Neural cell (in vitro differentiated cells): ENCODE measurements around the gene SKOR2.

Source experiments
- CTCF ChIP-seq: fragments of 450-650 bp; IDR thresholded peaks from 2 replicates; pipeline ENCODE4 v1.5.1; 2014; ENCODE audit warnings: antibody characterized with exemption, mild to moderate bottlenecking, moderate library complexity; ENCODE audit not compliant: poor library complexity, severe bottlenecking
- EP300 ChIP-seq: fragments of 450-650 bp; conservative IDR thresholded peaks from 2 replicates; pipeline ENCODE4 v1.6.1; 2014; ENCODE audit warnings: antibody characterized with exemption, mild to moderate bottlenecking, moderate library complexity; ENCODE audit not compliant: poor library complexity, severe bottlenecking
- EZH2 ChIP-seq: fragments of 200-600, 300-800 bp; shearing (Covaris generic), sonication (generic); IDR thresholded peaks from 2 replicates; pipeline ENCODE4 v1.6.1; 2014; ENCODE audit warnings: antibody characterized with exemption, low read length, borderline replicate concordance, mild to moderate bottlenecking; ENCODE audit not compliant: insufficient read depth, poor library complexity, severe bottlenecking
- POLR2AphosphoS5 ChIP-seq: IDR thresholded peaks from 2 replicates; pipeline ENCODE4 v1.6.1; 2012

GRCh38 chr18:47284721-47285395 is 33.4 kb upstream of the SKOR2 start:
- TF ChIP-seq CTCF (no peak), EP300 (no peak), POLR2AphosphoS5 (no peak), EZH2 (no peak)
